Lower leg skin (tissue), 3 donors: ENCODE data around the gene PUS1.

Experiments used
- CTCF ChIP-seq, 3 donors: fragments of 450-650 bp; IDR thresholded peaks; one replicate each; pipeline ENCODE4 v1.5.1; 2016; ENCODE audit warnings: antibody characterized with exemption in 3 of 3, mild to moderate bottlenecking in 3 of 3, moderate library complexity in 2 of 3
- POLR2A ChIP-seq, 2 donors: fragments of 450-650 bp; IDR thresholded peaks; one replicate each; pipeline ENCODE4 v1.6.1; 2016 to 2017; ENCODE audit warnings: antibody characterized with exemption in 2 of 2, mild to moderate bottlenecking in 1 of 2, moderate library complexity in 1 of 2

GRCh38 chr12:131922772-131923171 is 6.3 kb upstream of the PUS1 start:
- TF ChIP-seq CTCF (IDR thresholded peaks at IDR 0.05) (no peak), POLR2A (IDR thresholded peaks at IDR 0.05) (no peak)
